Mesenchymal stem cell (in vitro differentiated cells and primary cell): ENCODE data around the gene LFNG.
"Not testable (repeated sequence)": the region's sequence is repeated elsewhere in the genome, so short reads cannot be mapped to it uniquely, and the experiment has no call there.

Experiments used
- DNase-seq: peaks from one replicate; pipeline ENCODE4 v3.0.0-alpha.2; 2013
- H2AFZ ChIP-seq: one replicate; pipeline ENCODE4 v1.6.1; 2013; ENCODE audit warnings: low read depth, mild to moderate bottlenecking, control low read depth, inconsistent platforms, low read length, moderate library complexity
- H2AK5ac ChIP-seq: 2 replicates; pipeline ENCODE4 v1.6.1; 2013; ENCODE audit warnings: low read length, moderate library complexity, mild to moderate bottlenecking, inconsistent platforms; ENCODE audit not compliant: severe bottlenecking
- H2BK120ac ChIP-seq: one replicate; pipeline ENCODE4 v1.6.1; 2013; ENCODE audit warnings: low read depth, mild to moderate bottlenecking, inconsistent platforms, low read length, moderate library complexity
- H2BK12ac ChIP-seq, 2 experiments: one replicate each; pipeline ENCODE4 v1.6.1; 2013; ENCODE audit warnings: inconsistent platforms in 2 of 2, low read length in 2 of 2, mild to moderate bottlenecking in 2 of 2, moderate library complexity in 2 of 2, control low read depth in 1 of 2
- H2BK15ac ChIP-seq: one replicate; pipeline ENCODE4 v1.6.1; 2013; ENCODE audit warnings: mild to moderate bottlenecking, low read depth, inconsistent platforms; ENCODE audit not compliant: poor library complexity, severe bottlenecking
- H2BK5ac ChIP-seq: 2 replicates; pipeline ENCODE4 v1.6.1; 2013; ENCODE audit warnings: low read depth, mild to moderate bottlenecking, low read length, control low read depth, inconsistent platforms; ENCODE audit not compliant: poor library complexity, severe bottlenecking
- H3K14ac ChIP-seq, 2 experiments: one replicate each; pipeline ENCODE4 v1.6.1; 2013; ENCODE audit warnings: inconsistent platforms in 2 of 2, low read length in 2 of 2, control low read depth in 1 of 2, mild to moderate bottlenecking in 1 of 2, moderate library complexity in 1 of 2
- H3K18ac ChIP-seq, 2 experiments: one replicate each; pipeline ENCODE4 v1.6.1; 2013; ENCODE audit warnings: inconsistent platforms in 2 of 2, low read length in 2 of 2, control low read depth in 1 of 2, low read depth in 1 of 2, mild to moderate bottlenecking in 1 of 2
- H3K23ac ChIP-seq, 2 experiments: one replicate each; pipeline ENCODE4 v1.6.1; 2013; ENCODE audit warnings: inconsistent platforms in 2 of 2, low read length in 2 of 2, mild to moderate bottlenecking in 2 of 2, moderate library complexity in 2 of 2, control low read depth in 1 of 2
- H3K27ac ChIP-seq: 2 replicates; pipeline ENCODE4 v1.5.1; 2013; ENCODE audit warnings: mild to moderate bottlenecking, moderate library complexity, low read length, control low read depth, inconsistent platforms; ENCODE audit not compliant: poor library complexity, severe bottlenecking
- H3K27me3 ChIP-seq, 2 experiments: 2 replicates each; pipeline versions ENCODE4 v1.6.1 to v1.7.0; 2013; ENCODE audit warnings: low read length in 2 of 2, mild to moderate bottlenecking in 2 of 2, moderate library complexity in 2 of 2, control low read depth in 1 of 2, inconsistent platforms in 1 of 2; ENCODE audit not compliant: control insufficient read depth in 1 of 2, insufficient read depth in 1 of 2
- H3K36me3 ChIP-seq, 2 experiments: 2 replicates each; pipeline versions ENCODE4 v1.6.1 to v1.7.0; 2013; ENCODE audit warnings: low read length in 2 of 2, control low read depth in 1 of 2, inconsistent platforms in 1 of 2, low read depth in 1 of 2, mild to moderate bottlenecking in 1 of 2; ENCODE audit not compliant: insufficient read depth in 2 of 2, control insufficient read depth in 1 of 2
- H3K4ac ChIP-seq, 2 experiments: one replicate each; pipeline ENCODE4 v1.6.1; 2013; ENCODE audit warnings: inconsistent platforms in 2 of 2, low read length in 2 of 2, mild to moderate bottlenecking in 2 of 2, moderate library complexity in 2 of 2, control low read depth in 1 of 2, low read depth in 1 of 2
- H3K4me1 ChIP-seq: 2 replicates; pipeline ENCODE4 v1.6.1; 2013; ENCODE audit warnings: low read depth, low read length, control low read depth; ENCODE audit not compliant: control insufficient read depth, insufficient read depth
- H3K4me2 ChIP-seq: 2 replicates; pipeline ENCODE4 v1.6.1; 2013; ENCODE audit warnings: low read length, mild to moderate bottlenecking, inconsistent platforms; ENCODE audit not compliant: poor library complexity, severe bottlenecking
- H3K4me3 ChIP-seq, 2 experiments: 2 replicates each; pipeline versions ENCODE4 v1.5.1 to v1.7.0; 2013; ENCODE audit warnings: low read length in 2 of 2, mild to moderate bottlenecking in 2 of 2, control low read depth in 1 of 2, low read depth in 1 of 2; ENCODE audit not compliant: insufficient read depth in 1 of 2
- H3K79me1 ChIP-seq: replicated peaks from 2 replicates; pipeline ENCODE4 v1.6.1; 2013; ENCODE audit warnings: mild to moderate bottlenecking, control low read depth, low read length, inconsistent platforms; ENCODE audit not compliant: poor library complexity, severe bottlenecking
- H3K9ac ChIP-seq: 2 replicates; pipeline ENCODE4 v1.7.0; 2013; ENCODE audit warnings: mild to moderate bottlenecking, low read length, moderate library complexity
- H3K9me3 ChIP-seq: 2 replicates; pipeline ENCODE4 v1.7.0; 2013; ENCODE audit warnings: mild to moderate bottlenecking, low read length; ENCODE audit not compliant: control insufficient read depth
- H4K8ac ChIP-seq: one replicate; pipeline ENCODE4 v1.6.1; 2013; ENCODE audit warnings: inconsistent platforms, mild to moderate bottlenecking, low read length, moderate library complexity
- H4K91ac ChIP-seq: one replicate; pipeline ENCODE4 v1.6.1; 2013; ENCODE audit warnings: mild to moderate bottlenecking, low read length, inconsistent platforms
- WGBS: methylation state at CpG from one replicate; pipeline ENCODE4 v1.1.7; 2013; ENCODE audit warnings: mixed read lengths; 5-methylcytosine and 5-hydroxymethylcytosine counted together

The LFNG gene

GRCh38 chr7:2530994-2531795, 11.6 kb downstream of the LFNG start:
- Histone ChIP-seq H2AK5ac (peak overlapping the region; percentile 8), H3K18ac (peak overlapping the region in 1 of 2 experiments; percentile 71), H4K91ac (peak overlapping the region; percentile 13), H3K27ac (peak overlapping the region; percentile 83), H3K36me3 (peaks cover 0 to 48% of the 10 kb centered on the region in 2 experiments), H2BK15ac (peak overlapping the region; percentile 64), H2BK12ac (peak overlapping the region; percentile 53 to 72), H3K4me1 (peaks cover 46% of the 10 kb centered on the region)
- H2BK120ac ChIP-seq, DNase-seq, H3K9me3 ChIP-seq, H3K27me3 ChIP-seq, H4K8ac ChIP-seq, H2AFZ ChIP-seq, H3K79me1 ChIP-seq, H3K4ac ChIP-seq, H3K4me2 ChIP-seq, H3K23ac ChIP-seq, H2BK5ac ChIP-seq, H3K4me3 ChIP-seq, H3K14ac ChIP-seq, H3K9ac ChIP-seq: not testable (repeated sequence)
- 92% methylated on average over 35 of the region's 43 CpGs for WGBS

- not testable (repeated sequence) for H3K79me1 ChIP-seq, H2BK15ac ChIP-seq, H4K91ac ChIP-seq, H3K18ac ChIP-seq, H2BK5ac ChIP-seq, H3K14ac ChIP-seq, H3K23ac ChIP-seq, H3K4me3 ChIP-seq, H2BK120ac ChIP-seq, H3K9me3 ChIP-seq, H3K4ac ChIP-seq, H2AK5ac ChIP-seq, H3K9ac ChIP-seq, DNase-seq, H3K27me3 ChIP-seq, H3K27ac ChIP-seq, H4K8ac ChIP-seq, H3K4me2 ChIP-seq, H2AFZ ChIP-seq, H2BK12ac ChIP-seq
- WGBS: 94% methylated on average over 15 of the region's 17 CpGs
- H3K4me1 ChIP-seq: peaks cover 40% of the 10 kb centered on the region
- peaks cover 0 to 43% of the 10 kb centered on the region in 2 experiments for H3K36me3 ChIP-seq
These were observed 12.2 kb downstream of the LFNG start for GRCh38 chr7:2531796-2532110.

- 92% methylated on average over 9 of the region's 15 CpGs for WGBS
- not testable (repeated sequence) for H2AK5ac ChIP-seq, H2AFZ ChIP-seq, H2BK120ac ChIP-seq, H3K27me3 ChIP-seq, H3K9me3 ChIP-seq, H2BK15ac ChIP-seq, H3K4me3 ChIP-seq, H2BK5ac ChIP-seq, H3K27ac ChIP-seq, H3K23ac ChIP-seq, H4K8ac ChIP-seq, H3K18ac ChIP-seq, H3K14ac ChIP-seq, H3K9ac ChIP-seq, H3K79me1 ChIP-seq, H4K91ac ChIP-seq, DNase-seq, H3K4ac ChIP-seq, H2BK12ac ChIP-seq, H3K4me2 ChIP-seq
- H3K4me1 ChIP-seq: peaks cover 35% of the 10 kb centered on the region
- H3K36me3 ChIP-seq: peaks cover 0 to 37% of the 10 kb centered on the region in 2 experiments
These were observed 12.7 kb downstream of the LFNG start for GRCh38 chr7:2532199-2532772.

- H3K9me3 ChIP-seq, H3K27ac ChIP-seq, H3K9ac ChIP-seq, H3K4ac ChIP-seq, H4K8ac ChIP-seq, H2BK12ac ChIP-seq, H3K23ac ChIP-seq, H2BK15ac ChIP-seq, H2BK120ac ChIP-seq, H3K4me2 ChIP-seq, H2BK5ac ChIP-seq, H3K27me3 ChIP-seq, H2AFZ ChIP-seq, H3K14ac ChIP-seq, H3K18ac ChIP-seq, H2AK5ac ChIP-seq, H4K91ac ChIP-seq, H3K4me3 ChIP-seq, H3K79me1 ChIP-seq, DNase-seq: not testable (repeated sequence)
- Histone ChIP-seq H3K4me1 (peaks cover 31% of the 10 kb centered on the region), H3K36me3 (peaks cover 3 to 34% of the 10 kb centered on the region in 2 experiments)
- WGBS: 90% methylated on average over 2 of the region's 8 CpGs
These were observed 13.2 kb downstream of the LFNG start for GRCh38 chr7:2532816-2533215.
